HepG2 (cell line): ENCODE measurements around the gene TK1. TPM values are rescaled to one million over a fixed set of nuclear protein-coding genes. Genes with fewer than 3 reads are reported as not detected.

Experiments
- CTCF ChIP-seq: sonication (generic); formaldehyde crosslinking; IDR thresholded peaks from 2 replicates; pipeline ENCODE4 v1.5.0; 2020; ENCODE audit warnings: mild to moderate bottlenecking, missing genetic modification reagents, moderate library complexity
- GATAD1 ChIP-seq: IDR thresholded peaks from 2 replicates; pipeline ENCODE4 v1.6.1; 2016; ENCODE audit warnings: missing genetic modification reagents, missing compliant biosample characterization
- HOXA5 ChIP-seq: sonication (generic); formaldehyde crosslinking; IDR thresholded peaks from 2 replicates; pipeline ENCODE4 v1.4.0; 2020; ENCODE audit warnings: missing genetic modification reagents
- KLF12 ChIP-seq: sonication (generic); formaldehyde crosslinking; IDR thresholded peaks from 2 replicates; pipeline ENCODE4 v1.4.0; 2020; ENCODE audit warnings: missing genetic modification reagents, borderline replicate concordance
- MEIS2 ChIP-seq: sonication (generic); formaldehyde crosslinking; IDR thresholded peaks from 2 replicates; pipeline ENCODE4 v1.9.0; 2021; ENCODE audit warnings: mild to moderate bottlenecking, missing genetic modification reagents
- NFAT5 ChIP-seq: sonication (generic); formaldehyde crosslinking; IDR thresholded peaks from 2 replicates; pipeline ENCODE4 v1.4.0; 2020; ENCODE audit warnings: missing genetic modification reagents
- NFKB2 ChIP-seq: sonication (generic); formaldehyde crosslinking; IDR thresholded peaks from 2 replicates; pipeline ENCODE4 v1.4.0; 2020; ENCODE audit warnings: missing genetic modification reagents, borderline replicate concordance
- NKX3-1 ChIP-seq: sonication (generic); formaldehyde crosslinking; IDR thresholded peaks from 2 replicates; pipeline ENCODE4 v1.5.0; 2020; ENCODE audit warnings: missing genetic modification reagents
- SOX6 ChIP-seq, 2 experiments: fragments of 450-650 bp in 1 of 2; sonication (generic) in 1 of 2; formaldehyde crosslinking in 1 of 2; IDR thresholded peaks; 2 replicates each; pipeline versions ENCODE4 v1.4.0 to v1.6.1; 2017 to 2020; ENCODE audit warnings: antibody characterized with exemption in 1 of 2, mild to moderate bottlenecking in 1 of 2, missing genetic modification reagents in 1 of 2
- SP1 ChIP-seq, 2 experiments: fragments of 450-650 bp in 1 of 2; sonication (generic) in 1 of 2; formaldehyde crosslinking in 1 of 2; IDR thresholded peaks; 2 replicates each; pipeline versions ENCODE4 v1.4.0 to v1.6.1; 2016 to 2020; ENCODE audit warnings: missing genetic modification reagents in 1 of 2
- TBX2 ChIP-seq: sonication (generic); formaldehyde crosslinking; IDR thresholded peaks from 2 replicates; pipeline ENCODE4 v1.5.0; 2020; ENCODE audit warnings: missing genetic modification reagents, mild to moderate bottlenecking, borderline replicate concordance
- TCF7 ChIP-seq: sonication (generic); IDR thresholded peaks from 2 replicates; pipeline ENCODE4 v1.6.1; 2016; ENCODE audit warnings: antibody characterized with exemption, low read depth
- TFE3 ChIP-seq: IDR thresholded peaks from 2 replicates; pipeline ENCODE4 v1.6.1; 2016
- ZBTB21 ChIP-seq: sonication (generic); formaldehyde crosslinking; IDR thresholded peaks from 2 replicates; pipeline ENCODE4 v1.4.0; 2020; ENCODE audit warnings: missing genetic modification reagents
- ZNF256 ChIP-seq: sonication (generic); formaldehyde crosslinking; conservative IDR thresholded peaks from 2 replicates; pipeline ENCODE4 v1.4.0; 2020; ENCODE audit warnings: missing genetic modification reagents
- ZNF329 ChIP-seq: sonication (generic); formaldehyde crosslinking; IDR thresholded peaks from 2 replicates; pipeline ENCODE4 v1.9.0; 2021; ENCODE audit warnings: low read depth, mild to moderate bottlenecking, missing genetic modification reagents
- ZNF616 ChIP-seq: sonication (generic); formaldehyde crosslinking; IDR thresholded peaks from 2 replicates; pipeline ENCODE4 v1.5.0; 2020; ENCODE audit warnings: low read depth, mild to moderate bottlenecking, missing genetic modification reagents
- ZNF629 ChIP-seq: sonication (generic); formaldehyde crosslinking; conservative IDR thresholded peaks from 2 replicates; pipeline ENCODE4 v1.5.0; 2020; ENCODE audit warnings: missing genetic modification reagents
- ZSCAN20 ChIP-seq: sonication (generic); formaldehyde crosslinking; IDR thresholded peaks from 2 replicates; pipeline ENCODE4 v1.4.0; 2020; ENCODE audit warnings: missing genetic modification reagents, mild to moderate bottlenecking, borderline replicate concordance
- polyA plus RNA-seq, 8 experiments: library from polyadenylated mRNA; depleted of rRNA in 3 of 8; stranded (reverse) in 7 of 8; unstranded in 1 of 8; fragments of >200 nt; fragmentation: Illumina TruSeq in 4 of 8; extraction: Trizol in 4 of 8; gene quantifications; 2 replicates each; pipeline versions ENCODE4 v1.2.1 to v1.2.3, GENCODE V29; 2011 to 2016; ENCODE audit warnings: low read depth in 4 of 8, missing spikeins in 1 of 8, mixed read lengths in 1 of 8; ENCODE audit not compliant: insufficient read depth in 1 of 8
- total RNA-seq, 5 experiments: library from RNA; depleted of rRNA; stranded (reverse); fragments of >200 nt; fragmentation: Illumina TruSeq; extraction: Trizol; gene quantifications; 2 replicates each; pipeline ENCODE4 v1.2.3, GENCODE V29; 2016; ENCODE audit warnings: low read depth in 1 of 5

The TK1 gene
- total and polyA plus RNA-seq, 2 of the 13 experiments (the other 11 are each of a cell fraction or from before 2014, with no cell fraction given): 45.0 to 96.0 TPM

- TF ChIP-seq ZNF256 (CRISPR knock-in tag) (0 out of 2 replicates have a peak, but pooled peaks have one; percentile 23), TCF7 (no peak), ZBTB21 (no peak), CTCF (CRISPR knock-in tag) (peak; percentile 32; the same call in 1 of the 2 replicates), NFAT5 (CRISPR knock-in tag) (0 out of 2 replicates have a peak, but pooled peaks have one; percentile 72), SOX6 (IDR thresholded peaks at IDR 0.05) (no peak), SOX6 (CRISPR knock-in tag; IDR thresholded peaks at IDR 0.05) (0 out of 2 replicates have a peak, but pooled peaks have one; percentile 20), SP1 (IDR thresholded peaks at IDR 0.05) (no peak), SP1 (CRISPR knock-in tag; IDR thresholded peaks at IDR 0.05) (peak; percentile 95), KLF12 (CRISPR knock-in tag) (peak; percentile 93), ZNF329 (CRISPR knock-in tag) (peak; percentile 73; the same call in 1 of the 2 replicates), MEIS2 (CRISPR knock-in tag) (peak; percentile 89), NKX3-1 (peak; percentile 43; the same call in 1 of the 2 replicates), HOXA5 (no peak; the same call in 1 of the 2 replicates), ZSCAN20 (peak; percentile 84; the same call in 1 of the 2 replicates), GATAD1 (CRISPR knock-in tag) (peak; percentile 68; the same call in 1 of the 2 replicates), ZNF616 (CRISPR knock-in tag) (peak; percentile 28; the same call in 1 of the 2 replicates), TBX2 (CRISPR knock-in tag) (no peak), ZNF629 (CRISPR knock-in tag) (peak; percentile 40), TFE3 (peak; percentile 45; the same call in 1 of the 2 replicates), NFKB2 (CRISPR knock-in tag) (peak; percentile 43; the same call in 1 of the 2 replicates)
Measured at GRCh38 chr17:78168242-78168902, 18.5 kb downstream of the TK1 start, which contains the start of gene SYNGR2 (continued).
